Pancreas (tissue), 10 donors: ENCODE measurements around the gene CYB5B. TPM values are rescaled to one million over a fixed set of nuclear protein-coding genes. Genes with fewer than 3 reads are reported as not detected.
"Not testable (repeated sequence)": the region's sequence is repeated elsewhere in the genome, so short reads cannot be mapped to it uniquely, and the experiment has no call there.

Experiments used
- ATAC-seq, 4 donors: fragments of 200-7000 bp; cut with Tn5 transposase; one replicate each; pipeline versions ENCODE4 v1.8.0 to v1.9.1; 2020; ENCODE audit warnings: mild to moderate bottlenecking in 4 of 4, moderate library complexity in 4 of 4
- DNase-seq, 6 donors: peaks; one replicate each; pipeline ENCODE4 v3.0.0-alpha.2; 2020
- FAIRE-seq: peaks from 2 replicates; lab custom pipeline; 2012; peaks lifted over from hg19 to GRCh38; lab: Jason Lieb, UNC
- H3K27ac ChIP-seq, 4 donors: fragments of 200-600 bp; sonication (generic); 1 replicate in 3 of 4; 2 replicates in 1 of 4; pipeline versions ENCODE4 v1.5.0 to v1.8.0; 2020
- H3K27me3 ChIP-seq, 4 donors: fragments of 200-600 bp; one replicate each; pipeline ENCODE4 v1.8.0; 2021
- H3K36me3 ChIP-seq, 3 donors: fragments of 200-600 bp; sonication (generic) in 1 of 3; one replicate each; pipeline versions ENCODE4 v1.5.0 to v1.8.0; 2020 to 2021
- H3K4me1 ChIP-seq, 3 donors: fragments of 200-600 bp; one replicate each; pipeline ENCODE4 v1.8.0; 2021
- H3K4me3 ChIP-seq, 4 donors: fragments of 200-600 bp; sonication (generic) in 2 of 4; one replicate each; pipeline versions ENCODE4 v1.5.0 to v1.8.0; 2020 to 2021
- H3K9me3 ChIP-seq, 4 donors: fragments of 200-600 bp; one replicate each; pipeline ENCODE4 v1.8.0; 2021
- CTCF ChIP-seq, 4 donors: fragments of 200-600 bp; sonication (generic) in 3 of 4; IDR thresholded peaks; one replicate each; pipeline versions ENCODE4 v1.5.0 to v1.8.0; 2021; ENCODE audit warnings: antibody characterized with exemption in 4 of 4
- WGBS, 2 donors: extraction: QIAGEN DNeasy Blood & Tissue Kit; methylation state at CpG; one replicate each; pipeline ENCODE4 v1.1.7; 2013; 5-methylcytosine and 5-hydroxymethylcytosine counted together
- intact Hi-C, 3 donors: fragments of 100-400 bp; cut with DNase I; formaldehyde crosslinking; loops; one replicate each; pipeline versions ENCODE4 v1.11.1 to v1.14.2; 2022
- polyA plus RNA-seq, 2 donors: library from polyadenylated mRNA; stranded (reverse); fragments of 200-250 nt; gene quantifications; one replicate each; pipeline ENCODE4 v1.2.3, GENCODE V29; 2013
- total RNA-seq, 6 donors: library from RNA; stranded (reverse); fragmentation: NEBNext Ultra II Directional in 4 of 6; extraction: Animal tissue kit (Norgen Biotek cat#: 25700) in 4 of 6; gene quantifications; one replicate each; pipeline versions ENCODE4 v1.2.1 to v1.2.4, GENCODE V29; 2021 to 2023
- donor health status: healthy with polysubstance abuse.
- donor health status: DM: no; HTN: no; CAD: no; lungs with moderate emphysema.
- donor health status: DM: no; HTN: no; CAD: no.
- donor health status: control.
- donor health status: control.
- donor health status: Bipolar disorder and iron deficiency.
- donor health status: DM: yes; HTN: yes; CAD: no.
- donor health status: DM: no; HTN: no; CAD: no.
- donor health status: DM: no; HTN: no; CAD: no.
- donor health status: DM: yes; HTN: yes; CAD: no.

The CYB5B gene
- total and polyA plus RNA-seq, 8 donors: 16.0 to 38.1 (median 24.5) TPM

- no peak overlapping the region for H3K27ac ChIP-seq
- peaks cover 0 to 21% (median 0%) of the 10 kb centered on the region in 3 donors for H3K36me3 ChIP-seq
- DNase-seq: no peak
- no peak for TF ChIP-seq CTCF (IDR thresholded peaks at IDR 0.05)
- no peak overlapping the region for H3K4me3 ChIP-seq
- FAIRE-seq: no peak
- no peak for ATAC-seq
- peaks cover 0 to 6% (median 0%) of the 10 kb centered on the region in 3 donors for H3K4me1 ChIP-seq
- no peaks in the 10 kb centered on the region for H3K27me3 ChIP-seq
- intact Hi-C loops: no loop called here
- WGBS, 2 donors: 99 to 100% methylated on average over 2 of the region's 2 CpGs
- no peaks in the 10 kb centered on the region for H3K9me3 ChIP-seq
Observed at GRCh38 chr16:69428652-69429051, 4.2 kb downstream of the CYB5B start.

GRCh38 chr16:69429058-69429640 is 4.7 kb downstream of the CYB5B start:
- H3K27me3 ChIP-seq, intact Hi-C loops, H3K4me3 ChIP-seq, H3K4me1 ChIP-seq, H3K27ac ChIP-seq, ATAC-seq, FAIRE-seq, H3K9me3 ChIP-seq, DNase-seq: not testable (repeated sequence)
- 96 to 99% methylated on average over 7 of the region's 7 CpGs for WGBS, 2 donors
- peaks cover 0 to 21% (median 0%) of the 10 kb centered on the region in 3 donors for H3K36me3 ChIP-seq

GRCh38 chr16:69431948-69432468 is 7.6 kb downstream of the CYB5B start:
- TF ChIP-seq CTCF (IDR thresholded peaks at IDR 0.05): no peak
- Histone ChIP-seq H3K27me3 (no peaks in the 10 kb centered on the region), H3K9me3 (no peaks in the 10 kb centered on the region), H3K4me1 (peaks cover 9 to 16% (median 12%) of the 10 kb centered on the region in 3 donors), H3K4me3 (no peak overlapping the region), H3K36me3 (peaks cover 0 to 21% (median 0%) of the 10 kb centered on the region in 3 donors), H3K27ac (no peak overlapping the region)
- ATAC-seq (no peak), FAIRE-seq (no peak), DNase-seq (no peak)
- intact Hi-C loops: no loop called here
- WGBS, 2 donors: 90 to 91% methylated on average over 2 of the region's 2 CpGs

- Histone ChIP-seq H3K9me3 (no peaks in the 10 kb centered on the region), H3K4me1 (peaks cover 9 to 18% (median 13%) of the 10 kb centered on the region in 3 donors), H3K27ac (no peak overlapping the region), H3K27me3 (no peaks in the 10 kb centered on the region), H3K36me3 (peaks cover 0 to 21% (median 0%) of the 10 kb centered on the region in 3 donors), H3K4me3 (no peak overlapping the region)
- WGBS, 2 donors: 90 to 92% methylated on average over 1 of the region's 1 CpG
- FAIRE-seq (no peak), ATAC-seq (no peak), DNase-seq (no peak)
- no peak for TF ChIP-seq CTCF (IDR thresholded peaks at IDR 0.05)
- intact Hi-C loops: no loop called here
Observed at GRCh38 chr16:69434066-69434465, 9.6 kb downstream of the CYB5B start.

GRCh38 chr16:69435977-69436820 is 11.8 kb downstream of the CYB5B start:
- ATAC-seq: peak; percentile 61 to 93 (median 74)
- no peak for FAIRE-seq

More at GRCh38 chr16:69435977-69436820, 11.8 kb downstream of the CYB5B start:
- intact Hi-C loops: no loop called here
- H3K27ac ChIP-seq: peak overlapping the region in 1 of 4 donors; percentile 24
- DNase-seq: peak in 1 of 6 donors; percentile 37
- 44 to 53% methylated on average over 7 of the region's 7 CpGs for WGBS, 2 donors
- H3K36me3 ChIP-seq: peaks cover 0 to 13% (median 0%) of the 10 kb centered on the region in 3 donors
- no peaks in the 10 kb centered on the region for H3K27me3 ChIP-seq
- peaks cover 9 to 18% (median 13%) of the 10 kb centered on the region in 3 donors for H3K4me1 ChIP-seq
- TF ChIP-seq CTCF (IDR thresholded peaks at IDR 0.05): no peak
- no peaks in the 10 kb centered on the region for H3K9me3 ChIP-seq
- H3K4me3 ChIP-seq: no peak overlapping the region
